Retinal pigment epithelial cell (primary cell): ENCODE results near the gene NCAPD2.

Source experiments
- DNase-seq: peaks from one replicate; pipeline ENCODE4 v3.0.0-alpha.2; 2010; ENCODE audit warnings: low read depth
- H3K4me3 ChIP-seq: 2 replicates; pipeline ENCODE4 v1.5.1; 2011; ENCODE audit warnings: mild to moderate bottlenecking, low read length, control low read depth, moderate library complexity
- TF ChIP-seq, protein P1 (sequence below): conservative IDR thresholded peaks from 2 replicates; pipeline ENCODE4 v1.5.1; 2011; ENCODE audit warnings: low read depth, low read length, control low read depth, inconsistent platforms

NCAPD2 gene

DNA sequence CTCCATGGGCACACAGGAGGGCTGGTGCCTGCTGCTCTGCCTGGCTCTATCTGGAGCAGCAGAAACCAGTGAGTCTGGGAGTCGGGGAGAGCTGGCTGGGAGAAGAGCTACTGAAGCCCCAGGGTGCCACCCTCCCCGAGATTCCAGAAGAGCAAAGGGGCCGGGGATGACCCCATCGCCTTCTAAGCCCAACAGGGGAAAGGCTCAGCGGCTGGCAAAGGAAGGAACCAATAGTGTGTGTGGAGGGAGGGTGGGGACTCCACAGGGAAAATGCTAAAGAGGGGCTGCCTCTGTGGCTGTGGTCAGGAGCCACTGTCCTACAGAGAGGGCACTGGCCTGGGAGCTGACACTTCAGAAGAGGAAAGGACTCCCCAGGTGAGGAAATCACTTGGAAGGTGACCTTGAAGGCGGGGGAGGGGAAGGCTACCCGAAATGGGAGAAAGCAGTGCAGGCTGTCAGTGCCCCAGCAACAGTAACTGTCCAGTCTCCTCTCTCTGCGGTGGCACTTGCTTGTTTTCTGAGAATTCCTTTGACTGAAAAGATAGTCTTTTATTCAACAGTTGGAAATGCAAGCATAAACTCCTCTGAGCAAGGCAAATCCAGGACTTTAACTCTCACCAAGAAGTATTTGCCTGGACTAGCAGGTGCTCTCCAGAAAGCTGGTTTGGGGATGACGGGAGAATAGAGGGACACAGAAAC lies 41.5 kb upstream of the NCAPD2 start:
- H3K4me3 ChIP-seq: peak overlapping the region; percentile 34
- TF ChIP-seq, protein P1, sequence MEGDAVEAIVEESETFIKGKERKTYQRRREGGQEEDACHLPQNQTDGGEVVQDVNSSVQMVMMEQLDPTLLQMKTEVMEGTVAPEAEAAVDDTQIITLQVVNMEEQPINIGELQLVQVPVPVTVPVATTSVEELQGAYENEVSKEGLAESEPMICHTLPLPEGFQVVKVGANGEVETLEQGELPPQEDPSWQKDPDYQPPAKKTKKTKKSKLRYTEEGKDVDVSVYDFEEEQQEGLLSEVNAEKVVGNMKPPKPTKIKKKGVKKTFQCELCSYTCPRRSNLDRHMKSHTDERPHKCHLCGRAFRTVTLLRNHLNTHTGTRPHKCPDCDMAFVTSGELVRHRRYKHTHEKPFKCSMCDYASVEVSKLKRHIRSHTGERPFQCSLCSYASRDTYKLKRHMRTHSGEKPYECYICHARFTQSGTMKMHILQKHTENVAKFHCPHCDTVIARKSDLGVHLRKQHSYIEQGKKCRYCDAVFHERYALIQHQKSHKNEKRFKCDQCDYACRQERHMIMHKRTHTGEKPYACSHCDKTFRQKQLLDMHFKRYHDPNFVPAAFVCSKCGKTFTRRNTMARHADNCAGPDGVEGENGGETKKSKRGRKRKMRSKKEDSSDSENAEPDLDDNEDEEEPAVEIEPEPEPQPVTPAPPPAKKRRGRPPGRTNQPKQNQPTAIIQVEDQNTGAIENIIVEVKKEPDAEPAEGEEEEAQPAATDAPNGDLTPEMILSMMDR: no peak
- no peak for DNase-seq

DNA sequence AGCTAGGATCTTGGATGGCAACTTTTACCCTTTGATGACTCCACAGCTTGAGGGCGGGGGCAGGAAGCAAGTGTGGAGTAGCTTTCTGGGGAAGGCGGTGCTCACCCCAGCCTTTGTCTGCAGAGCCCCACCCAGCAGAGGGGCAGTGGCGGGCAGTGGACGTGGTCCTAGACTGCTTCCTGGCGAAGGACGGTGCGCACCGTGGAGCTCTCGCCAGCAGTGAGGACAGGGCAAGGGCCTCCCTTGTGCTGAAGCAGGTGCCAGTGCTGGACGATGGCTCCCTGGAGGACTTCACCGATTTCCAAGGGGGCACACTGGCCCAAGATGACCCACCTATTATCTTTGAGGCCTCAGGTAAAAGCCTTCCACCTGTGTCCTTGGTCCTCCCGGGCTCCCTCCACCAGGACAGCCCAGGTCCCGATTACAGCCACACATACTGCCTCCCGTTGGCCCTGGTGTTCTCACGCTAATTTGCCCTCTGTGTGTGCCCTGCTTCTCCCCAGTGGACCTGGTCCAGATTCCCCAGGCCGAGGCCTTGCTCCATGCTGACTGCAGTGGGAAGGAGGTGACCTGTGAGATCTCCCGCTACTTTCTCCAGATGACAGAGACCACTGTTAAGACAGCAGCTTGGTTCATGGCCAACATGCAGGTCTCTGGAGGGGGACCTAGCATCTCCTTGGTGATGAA lies 40.8 kb upstream of the NCAPD2 start:
- H3K4me3 ChIP-seq: no peak overlapping the region
- DNase-seq: no peak
- TF ChIP-seq, protein P1: no peak

- H3K4me3 ChIP-seq: no peak overlapping the region
- TF ChIP-seq, protein P1: no peak
- DNase-seq: no peak
Observed at GRCh38 chr12:6457220-6457945, 36.5 kb upstream of the NCAPD2 start.

- no peak for DNase-seq
- TF ChIP-seq, protein P1: no peak
Observed at GRCh38 chr12:6458281-6459003, 35.5 kb upstream of the NCAPD2 start.

GRCh38 chr12:6459004-6459337 lies 34.9 kb upstream of the NCAPD2 start:
- DNase-seq: no peak
- no peak overlapping the region for H3K4me3 ChIP-seq
- TF ChIP-seq, protein P1: no peak

More at GRCh38 chr12:6458281-6459003, 35.5 kb upstream of the NCAPD2 start:
- no peak overlapping the region for H3K4me3 ChIP-seq

DNA sequence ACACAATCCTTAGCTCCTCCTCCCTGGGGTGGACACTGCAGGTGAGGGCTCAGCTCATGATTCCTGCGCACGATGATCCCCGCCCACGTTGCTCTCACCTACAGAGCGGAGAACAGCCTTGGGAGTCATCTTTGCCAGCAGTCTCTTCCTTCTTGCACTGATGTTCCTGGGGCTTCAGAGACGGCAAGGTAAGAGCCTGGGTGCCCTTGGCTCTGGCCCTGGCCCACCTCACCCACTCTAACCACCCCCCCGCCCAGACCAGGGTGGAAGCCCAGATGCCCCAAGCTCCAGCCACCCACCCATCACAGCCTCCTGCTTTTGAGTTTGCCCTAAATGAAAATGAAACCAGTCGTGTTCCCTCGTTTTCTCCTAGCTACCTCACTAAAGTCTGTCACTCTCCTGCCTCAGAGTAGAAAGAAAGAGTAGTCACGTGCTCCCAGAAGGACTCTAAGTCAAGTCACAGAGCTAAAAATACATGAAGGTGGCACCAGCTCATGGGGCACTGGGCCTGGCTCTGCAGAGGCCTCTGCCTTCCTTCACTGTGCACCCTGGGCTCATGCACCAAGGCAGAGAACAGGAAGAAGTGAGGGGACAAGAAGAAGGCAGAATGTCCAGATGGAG lies 33.0 kb upstream of the NCAPD2 start:
- DNase-seq: no peak
- TF ChIP-seq, protein P1: no peak
- H3K4me3 ChIP-seq: no peak overlapping the region
